Measurements from ENCODE around the gene KSR2.

The KSR2 gene

DNA sequence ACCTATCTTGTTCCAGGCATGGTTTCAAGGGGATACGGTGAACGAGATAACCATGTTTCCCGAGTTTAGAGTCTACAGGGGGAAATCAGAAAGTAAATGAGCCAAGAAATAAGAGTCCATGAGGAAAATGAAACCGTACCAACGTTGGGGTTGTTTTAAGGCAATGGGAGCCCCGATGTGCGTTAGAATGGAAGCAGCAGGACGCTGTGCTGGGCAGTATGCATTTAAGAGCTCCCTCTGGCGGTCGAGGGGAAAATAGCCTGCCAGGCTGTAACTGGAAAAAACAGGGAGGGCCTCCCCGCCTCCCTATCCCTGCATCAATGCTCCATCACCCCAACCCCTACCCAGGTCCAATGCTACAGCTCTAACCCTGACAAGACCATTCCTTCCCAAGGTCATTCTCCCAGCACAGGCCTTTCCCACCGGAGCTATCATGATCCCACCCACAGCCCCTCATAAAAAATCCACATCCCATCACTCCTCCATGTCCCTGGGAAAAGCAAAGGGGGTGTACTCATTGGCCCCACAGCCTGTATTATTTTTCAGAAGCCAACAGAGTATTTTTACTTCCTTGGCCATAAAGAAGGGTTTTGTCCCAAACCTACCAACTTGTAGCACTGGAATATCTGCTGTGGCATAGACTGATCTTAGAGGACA, 381.0 kb downstream of the KSR2 start:
- peak; percentile 13 to 32 (median 17) for DNase-seq (ENCODE audit: low read depth in 2 of 3, low spot score in 1 of 3)

DNA sequence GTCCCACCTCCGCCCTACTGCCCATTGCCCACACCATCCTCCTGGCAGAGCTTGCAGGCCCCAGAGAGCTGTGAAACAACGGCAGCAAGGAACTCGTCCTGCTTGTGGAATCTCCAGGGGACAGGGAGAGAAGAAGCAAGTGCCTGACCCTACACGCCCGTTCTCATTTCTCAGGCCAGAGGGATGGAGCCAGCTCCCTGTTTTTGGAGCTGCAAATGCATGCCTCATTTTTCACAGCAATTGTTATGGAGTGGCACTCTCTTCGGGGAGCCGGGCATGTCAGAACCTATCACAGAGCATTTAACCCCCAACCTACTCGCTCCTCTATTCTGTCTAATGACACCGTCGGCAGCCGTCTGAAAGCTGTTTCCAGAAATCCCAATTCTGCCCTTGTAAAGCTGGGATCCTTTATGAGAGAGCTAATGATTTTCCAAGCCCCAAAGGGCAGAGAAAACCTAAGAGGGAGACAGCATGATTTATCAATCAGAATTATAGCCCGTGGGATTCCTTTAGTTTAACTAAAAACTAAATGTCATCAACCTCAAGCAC, 385.0 kb downstream of the KSR2 start:
- DNase-seq (ENCODE audit: low read depth in 2 of 3, low spot score in 1 of 3) = no peak

DNA sequence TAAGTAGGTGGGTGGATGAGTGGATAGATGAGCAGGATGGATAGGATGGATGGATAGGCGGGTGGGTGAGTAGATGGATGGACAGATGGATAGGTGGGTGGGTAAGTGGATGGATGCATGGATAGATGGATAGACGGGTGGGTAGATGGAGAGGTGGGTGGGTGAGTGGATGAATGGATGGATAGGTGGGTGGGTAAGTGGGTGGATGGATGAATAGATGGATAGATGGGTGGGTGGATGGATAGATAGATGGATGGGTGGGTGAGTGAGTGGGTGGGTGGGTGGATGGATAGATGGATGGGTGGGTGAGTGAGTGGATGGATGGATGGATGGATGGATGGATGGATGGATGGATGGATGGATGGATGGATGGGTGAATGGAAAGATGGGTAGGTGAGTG, 385.7 kb downstream of the KSR2 start:
- no peak for DNase-seq (ENCODE audit: low read depth in 2 of 3, low spot score in 1 of 3)

DNA sequence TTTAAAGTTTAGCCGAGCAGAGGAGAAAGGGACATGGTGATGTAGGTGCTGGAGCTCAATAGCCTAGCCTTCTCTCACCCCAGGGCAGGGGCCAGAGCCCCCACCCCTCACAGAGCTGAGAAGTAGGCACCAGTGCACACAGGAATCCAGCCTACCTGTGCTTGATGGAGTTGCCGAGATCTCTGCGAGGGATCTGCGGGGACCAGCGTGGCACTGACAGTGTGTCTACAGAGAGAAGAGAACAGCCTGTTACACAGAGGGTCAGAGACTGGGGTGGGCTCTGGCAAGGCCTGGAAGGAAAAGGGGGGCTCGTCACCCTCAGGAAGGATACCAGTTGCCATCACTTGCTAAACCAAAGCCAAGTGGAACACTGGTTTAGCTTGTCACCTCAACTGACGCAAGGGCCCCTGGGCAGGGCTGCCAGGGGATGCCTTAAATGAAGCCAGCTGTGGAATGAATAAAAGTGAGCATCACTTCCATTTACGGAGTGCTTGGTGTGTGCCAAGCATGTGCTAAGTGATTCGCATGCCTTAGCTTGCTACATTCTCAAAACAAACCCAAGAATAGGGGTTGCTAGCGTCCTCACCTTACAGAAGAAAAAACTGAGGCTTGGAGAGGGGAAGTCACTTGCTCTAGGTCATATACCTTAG, 386.5 kb downstream of the KSR2 start:
- DNase-seq (ENCODE audit: low read depth in 2 of 3, low spot score in 1 of 3) = no peak

DNA sequence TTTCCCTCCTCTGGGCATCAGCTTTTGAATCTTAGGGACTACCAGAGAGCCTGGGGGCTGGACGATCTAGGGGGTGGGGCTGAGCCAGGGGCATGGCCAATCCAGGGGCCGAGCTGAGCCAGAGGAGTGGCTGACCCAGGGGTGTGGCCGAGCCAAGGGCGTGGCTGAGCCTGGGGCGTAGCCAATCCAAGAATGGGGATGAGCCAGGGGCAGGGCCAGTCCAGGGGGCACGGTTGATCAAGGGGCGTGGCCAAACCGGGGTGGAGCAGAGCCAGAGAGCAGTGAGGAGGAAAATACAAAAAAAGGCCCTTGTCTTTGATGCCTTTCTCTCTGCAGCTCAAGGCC, 388.1 kb downstream of the KSR2 start:
- DNase-seq (ENCODE audit: low read depth in 2 of 3, low spot score in 1 of 3) = no peak

DNA sequence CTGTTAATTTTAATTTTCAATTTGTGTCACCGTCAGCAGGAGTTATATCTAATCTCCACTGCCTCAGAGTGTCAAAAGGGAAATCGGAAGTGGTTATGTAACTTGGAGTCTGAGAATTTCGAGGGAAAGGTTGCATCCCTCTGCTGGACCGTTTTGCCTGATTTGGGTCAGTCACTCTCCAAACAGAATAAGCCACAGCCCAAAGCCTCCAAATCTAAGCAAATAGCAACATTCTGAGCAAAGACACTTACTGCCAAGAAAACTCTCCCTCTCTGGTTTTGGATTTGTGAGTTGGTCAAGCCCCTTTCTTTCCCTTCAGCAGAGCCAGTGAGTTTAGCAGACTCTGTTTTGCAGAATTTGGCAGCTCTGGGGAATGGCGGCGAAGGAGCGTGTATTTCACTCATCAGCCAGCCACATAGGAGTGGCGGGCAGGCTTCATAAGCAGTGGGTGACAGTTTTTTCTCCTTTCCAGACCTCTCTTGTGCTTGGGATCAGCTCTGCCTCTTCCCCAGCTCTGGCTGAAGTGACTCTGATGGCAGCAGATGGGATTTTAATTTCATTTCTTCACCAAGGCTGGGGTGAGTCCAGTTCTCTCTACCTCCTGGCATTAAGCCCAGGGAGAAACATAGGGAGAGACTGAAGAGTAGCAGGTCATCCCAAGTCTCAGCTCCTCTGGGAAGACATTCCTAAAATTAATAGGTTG, 388.6 kb downstream of the KSR2 start:
- no peak for DNase-seq (ENCODE audit: low read depth in 2 of 3, low spot score in 1 of 3)

DNA sequence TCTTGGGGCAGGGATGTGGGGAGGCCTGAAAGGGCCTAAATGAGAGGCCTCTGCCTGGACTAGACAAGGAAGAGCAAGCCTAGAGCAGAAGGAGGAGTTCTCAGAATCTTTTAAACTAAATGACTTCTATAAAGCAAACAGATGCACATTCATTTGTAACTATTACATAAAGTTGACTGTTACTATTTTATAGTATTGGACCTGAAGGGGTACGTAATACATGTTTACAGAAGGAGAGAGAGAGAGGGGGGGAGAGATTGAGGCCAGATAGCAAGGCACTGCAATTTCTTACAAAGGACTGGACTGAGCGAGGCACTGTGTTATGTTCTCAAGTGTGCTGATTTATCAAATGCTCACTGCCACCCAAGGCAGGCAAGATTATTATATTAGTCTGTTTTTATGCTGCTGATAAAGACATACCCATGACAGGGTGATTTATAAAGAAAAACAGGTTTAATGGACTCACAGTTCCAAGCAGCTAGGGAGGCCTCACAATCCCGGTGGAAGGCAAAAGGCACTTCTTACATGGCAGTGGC, 391.6 kb downstream of the KSR2 start:
- no peak for DNase-seq (ENCODE audit: low read depth in 2 of 3, low spot score in 1 of 3)

DNA sequence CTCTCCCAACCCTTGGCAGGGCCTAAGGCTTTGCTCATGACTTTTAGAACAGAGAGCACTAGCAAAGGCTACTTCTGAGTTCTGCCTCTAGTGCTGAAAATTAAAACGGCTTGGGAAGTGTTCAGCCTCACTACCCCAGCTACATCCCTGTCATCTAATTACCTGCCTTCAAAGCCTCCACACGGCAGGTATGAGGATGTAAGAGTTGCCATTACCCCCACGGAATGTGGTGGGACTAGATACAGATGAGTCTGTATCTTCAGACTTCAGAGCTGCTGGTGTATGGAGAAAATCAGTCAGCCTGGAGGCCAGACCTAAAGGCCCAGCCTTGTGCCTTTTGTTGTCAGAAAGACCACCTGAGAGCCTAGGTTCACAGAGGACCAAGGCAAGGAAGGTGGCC, 392.7 kb downstream of the KSR2 start:
- DNase-seq (ENCODE audit: low read depth in 2 of 3, low spot score in 1 of 3) = no peak

DNA sequence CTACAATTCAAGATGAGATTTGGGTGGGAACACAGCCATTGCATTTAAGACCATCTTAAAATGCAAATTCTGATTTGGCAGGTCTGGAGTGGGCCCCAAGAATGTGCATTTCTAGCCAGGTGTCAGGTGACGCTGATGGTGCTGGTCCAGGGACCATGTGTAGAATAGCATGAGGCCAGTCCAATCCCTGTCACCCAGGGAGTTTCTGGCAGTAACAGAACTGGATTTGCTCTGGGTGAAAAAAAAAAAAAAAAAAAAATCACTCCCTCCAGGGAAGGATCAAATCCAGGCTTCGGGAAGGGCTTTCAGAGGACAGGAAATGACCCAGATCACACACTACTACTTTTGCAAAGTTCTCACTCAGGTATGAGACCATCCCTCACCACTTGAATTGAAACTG, 394.1 kb downstream of the KSR2 start:
- no peak for DNase-seq (ENCODE audit: low read depth in 2 of 3, low spot score in 1 of 3)

DNA sequence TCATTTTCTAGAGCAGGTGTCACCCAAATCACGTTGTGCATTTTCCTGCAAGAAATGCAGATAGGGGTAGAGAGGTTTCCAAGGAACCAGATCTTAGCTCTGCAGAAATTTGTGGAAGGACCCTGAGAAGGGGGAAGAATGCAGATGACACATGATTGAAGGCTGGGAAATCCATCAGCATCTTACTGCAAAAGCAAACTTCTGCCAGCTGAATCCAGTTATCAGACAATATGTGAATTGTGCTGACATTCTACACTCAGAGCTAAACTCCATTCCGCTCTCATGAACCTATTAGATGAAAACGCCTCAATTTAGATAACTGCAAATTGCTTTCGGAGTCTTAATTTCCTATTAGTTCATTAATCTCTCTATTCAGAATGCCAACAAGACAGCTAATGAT, 396.0 kb downstream of the KSR2 start:
- DNase-seq (ENCODE audit: low read depth in 2 of 3, low spot score in 1 of 3) = no peak

DNA sequence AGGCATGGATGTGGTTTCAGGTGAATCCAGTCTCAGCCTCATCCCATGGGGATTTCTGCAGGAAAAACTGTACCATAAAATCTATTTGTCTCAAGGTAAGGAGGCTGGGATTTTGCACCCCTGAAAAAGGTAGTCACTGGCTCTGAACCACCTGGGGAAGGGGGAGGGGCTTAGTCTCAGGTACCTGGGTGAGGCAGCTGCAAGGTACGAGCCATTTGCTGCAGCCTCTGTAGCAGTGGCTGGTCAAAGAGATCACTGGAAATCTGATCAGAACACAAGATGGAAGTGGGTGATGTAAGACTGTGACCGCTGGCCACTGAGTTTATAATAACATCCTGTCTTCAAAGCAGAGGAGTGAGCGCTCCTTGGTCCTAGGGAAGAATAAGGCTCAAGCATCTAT, 397.5 kb downstream of the KSR2 start:
- DNase-seq (ENCODE audit: low read depth in 2 of 3, low spot score in 1 of 3) = no peak

DNA sequence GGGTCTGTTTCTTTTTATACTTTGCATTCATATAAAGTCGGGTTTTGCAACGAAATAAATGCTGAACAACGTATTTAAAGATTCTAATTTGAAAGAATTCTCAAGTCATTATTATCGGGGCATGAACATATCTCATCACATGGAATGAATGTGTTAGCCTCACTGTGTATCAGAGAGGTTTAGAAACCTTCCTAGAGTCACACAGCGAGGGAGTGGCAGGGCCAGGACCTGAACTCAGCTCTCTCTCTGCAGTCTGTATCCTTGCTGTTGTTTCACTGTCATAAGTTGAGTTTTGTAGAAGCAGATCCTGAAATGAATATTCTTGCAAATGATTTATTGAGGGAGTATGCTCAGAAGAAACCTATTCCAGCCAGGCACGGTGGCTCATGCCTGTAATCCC, 398.2 kb downstream of the KSR2 start:
- DNase-seq (ENCODE audit: low read depth in 2 of 3, low spot score in 1 of 3) = no peak

DNA sequence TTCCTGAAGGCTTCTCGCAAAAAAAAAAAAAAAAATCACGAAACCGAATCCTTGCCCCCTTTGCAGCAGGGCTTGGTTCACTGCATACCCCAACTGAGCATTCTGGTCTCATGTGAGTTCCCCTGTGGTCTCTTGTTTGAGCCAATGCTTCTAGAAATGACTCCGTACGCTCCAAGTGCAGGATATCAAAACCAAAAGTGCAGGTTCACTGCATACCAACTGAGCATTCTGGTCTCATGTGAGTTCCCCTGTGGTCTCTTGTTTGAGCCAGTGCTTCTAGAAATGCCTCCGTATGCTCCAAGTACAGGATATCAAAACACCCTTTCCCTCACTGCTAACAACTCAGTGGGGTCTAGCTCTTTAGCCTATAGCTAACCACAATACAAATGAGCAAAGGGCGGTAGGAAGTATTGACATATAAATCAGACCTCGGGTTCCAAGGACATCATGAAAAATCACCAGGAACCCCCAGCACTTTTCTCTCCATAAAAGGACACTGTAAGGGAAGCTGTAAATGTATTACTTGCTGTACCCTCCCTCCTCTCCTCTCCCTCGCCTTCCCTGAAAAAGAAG, 401.1 kb downstream of the KSR2 start:
- DNase-seq (ENCODE audit: low read depth in 2 of 3, low spot score in 1 of 3) = no peak

DNA sequence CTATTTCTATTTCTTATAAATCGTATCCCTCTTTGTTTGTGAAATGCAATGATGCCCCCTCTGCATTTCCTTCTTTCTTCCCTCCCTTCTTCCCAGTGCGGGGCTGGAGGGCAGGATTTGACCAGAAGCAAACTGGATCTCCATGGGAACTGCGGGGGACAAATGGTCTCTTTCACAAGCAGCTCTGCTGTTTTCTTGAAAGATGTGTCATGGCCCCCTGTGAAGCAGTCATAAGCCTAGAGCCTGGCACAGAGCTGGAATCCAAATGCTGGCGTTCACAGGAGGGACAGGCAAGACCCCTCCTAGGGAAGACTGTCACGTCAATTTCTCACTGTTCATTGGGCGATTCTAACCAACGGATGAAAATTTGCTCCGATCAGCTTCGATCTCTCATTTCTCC, 403.9 kb downstream of the KSR2 start:
- DNase-seq (ENCODE audit: low read depth in 2 of 3, low spot score in 1 of 3) = no peak

DNA sequence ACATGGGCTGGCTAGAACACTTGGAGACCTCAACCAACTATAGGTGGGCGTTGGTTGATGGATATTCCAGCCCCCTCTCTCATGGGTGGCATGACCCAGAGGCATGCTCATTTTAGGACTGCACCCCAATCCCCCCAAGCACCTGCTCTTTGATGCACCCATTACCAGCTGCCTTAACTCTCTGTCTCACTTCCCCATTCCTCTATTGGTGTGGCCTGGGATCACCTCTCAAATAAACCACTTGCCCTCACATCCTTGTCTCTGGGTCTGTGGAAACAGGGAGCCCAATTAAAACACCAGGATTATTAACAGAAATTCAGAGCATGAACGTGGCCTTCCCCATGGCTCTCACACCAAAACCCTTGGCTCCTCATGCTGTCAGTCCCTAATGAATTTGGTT, 405.1 kb downstream of the KSR2 start:
- DNase-seq (ENCODE audit: low read depth in 2 of 3, low spot score in 1 of 3) = no peak

DNA sequence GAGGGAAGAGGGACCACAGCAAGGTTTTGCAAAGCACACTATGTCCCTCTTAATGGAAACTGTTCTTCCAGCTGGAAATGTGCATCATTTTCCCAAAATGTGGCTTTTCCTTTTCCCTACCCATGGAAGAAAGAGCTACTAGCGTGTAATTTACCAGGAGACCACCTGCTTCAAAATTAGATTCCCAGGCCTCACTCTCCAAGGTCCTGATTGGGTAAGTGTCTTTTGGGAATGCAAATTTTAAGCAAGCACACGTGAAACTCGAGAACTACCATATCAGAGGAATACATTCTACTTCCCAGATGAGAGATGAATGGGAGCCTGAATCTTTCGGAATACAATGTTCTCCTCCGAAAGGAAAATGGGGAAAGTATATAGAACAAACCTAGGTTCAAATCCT, 405.8 kb downstream of the KSR2 start:
- no peak for DNase-seq (ENCODE audit: low read depth in 2 of 3, low spot score in 1 of 3)

DNA sequence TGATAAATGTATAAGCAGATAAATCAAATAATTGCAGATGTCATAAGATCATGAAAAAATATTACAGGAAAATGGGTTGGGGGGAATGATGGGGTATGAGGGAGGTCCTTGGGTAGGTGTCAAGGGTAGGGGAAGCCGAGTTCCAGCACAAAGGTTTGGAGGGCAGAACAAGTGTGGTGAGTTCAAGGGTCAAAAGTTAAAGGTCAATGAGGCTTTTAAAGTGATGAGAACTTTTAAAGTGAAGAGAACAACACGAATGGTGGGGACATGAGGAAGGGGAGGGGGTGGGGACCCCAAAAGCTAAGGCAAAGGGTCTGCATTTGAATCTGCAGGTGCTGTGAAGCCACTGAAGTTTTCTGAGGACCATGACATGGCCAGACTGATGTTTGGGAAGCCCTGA, 406.8 kb downstream of the KSR2 start:
- DNase-seq (ENCODE audit: low read depth in 2 of 3, low spot score in 1 of 3) = no peak

DNA sequence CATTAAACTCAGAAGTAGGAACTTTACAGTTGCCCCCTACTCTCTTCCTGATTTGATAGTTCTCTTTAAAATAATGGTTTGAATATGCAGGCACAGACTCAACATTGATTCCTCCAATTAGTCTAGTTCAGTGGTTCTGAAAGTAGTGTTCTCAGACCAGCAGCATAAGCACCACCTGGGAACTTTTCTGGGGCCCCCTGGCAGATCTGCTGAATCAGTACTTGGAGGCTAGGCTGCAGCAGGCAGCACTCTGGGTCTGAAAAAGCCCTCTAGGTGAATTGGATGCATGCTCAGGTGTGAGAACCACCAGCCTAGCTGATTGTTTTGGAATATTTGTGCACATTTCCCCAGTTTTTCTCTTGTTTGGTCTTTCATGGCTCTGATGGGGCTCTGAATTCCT, 408.8 kb downstream of the KSR2 start:
- no peak for DNase-seq (ENCODE audit: low read depth in 2 of 3, low spot score in 1 of 3)

DNA sequence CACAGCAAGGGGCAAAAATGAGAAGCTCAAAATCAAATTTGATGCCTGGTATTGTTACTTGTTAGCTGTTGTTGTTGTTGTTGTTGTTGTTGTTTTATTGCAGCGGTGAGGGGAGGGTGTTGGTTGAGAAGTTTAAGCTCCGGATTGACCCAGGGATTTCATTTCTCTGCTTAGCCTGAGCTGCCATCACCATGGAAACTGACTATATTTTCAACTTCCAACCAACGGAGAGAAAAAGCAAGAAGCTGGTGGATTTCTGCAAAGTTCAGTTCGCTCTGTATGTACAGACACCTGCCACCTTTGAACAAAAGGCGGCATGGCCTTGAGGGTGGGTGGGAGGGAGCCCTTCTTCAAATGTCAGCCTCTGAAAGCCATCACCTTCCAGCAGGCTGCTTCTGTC, 412.9 kb downstream of the KSR2 start:
- DNase-seq (ENCODE audit: low read depth in 2 of 3, low spot score in 1 of 3) = no peak

DNA sequence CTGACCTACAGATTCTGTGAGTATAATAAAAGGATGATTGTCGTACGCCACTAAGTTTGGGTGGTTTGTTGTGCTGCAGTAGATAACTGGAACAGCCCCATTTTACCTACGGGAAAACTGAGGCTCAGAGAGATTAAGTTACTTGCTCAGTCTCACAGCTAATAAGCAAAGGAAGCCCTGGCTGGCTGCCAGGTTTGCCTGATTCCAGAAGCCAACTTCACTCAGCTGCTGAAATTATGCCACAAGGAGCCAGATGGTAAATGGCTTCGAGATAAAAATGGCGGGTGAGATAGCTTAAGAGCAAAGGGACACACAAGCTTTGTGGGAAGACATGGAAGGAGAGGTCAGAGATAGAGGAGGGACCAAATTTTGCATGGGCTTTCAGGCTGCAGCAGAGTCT, 415.8 kb downstream of the KSR2 start:
- DNase-seq (ENCODE audit: low read depth in 2 of 3, low spot score in 1 of 3) = no peak

DNA sequence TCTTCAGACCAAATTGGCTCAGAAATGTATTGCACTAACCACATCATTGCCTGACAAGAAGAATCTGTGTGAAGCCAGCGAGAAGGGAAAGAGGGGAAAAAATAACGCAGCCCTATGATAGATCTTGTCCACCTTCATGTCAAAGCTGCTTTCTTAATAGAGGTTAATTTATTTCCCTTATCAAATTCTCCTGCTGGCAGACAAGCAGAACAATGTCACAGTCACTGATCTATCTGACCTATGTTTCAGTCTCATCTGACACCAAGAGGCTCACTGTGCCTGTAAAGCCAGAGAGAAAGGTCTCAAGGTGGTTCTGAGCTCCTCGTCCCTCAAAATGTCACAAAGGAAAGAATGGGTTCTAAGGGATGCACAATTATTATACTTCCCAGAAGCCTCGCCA, 417.1 kb downstream of the KSR2 start:
- DNase-seq (ENCODE audit: low read depth in 2 of 3, low spot score in 1 of 3) = no peak

DNA sequence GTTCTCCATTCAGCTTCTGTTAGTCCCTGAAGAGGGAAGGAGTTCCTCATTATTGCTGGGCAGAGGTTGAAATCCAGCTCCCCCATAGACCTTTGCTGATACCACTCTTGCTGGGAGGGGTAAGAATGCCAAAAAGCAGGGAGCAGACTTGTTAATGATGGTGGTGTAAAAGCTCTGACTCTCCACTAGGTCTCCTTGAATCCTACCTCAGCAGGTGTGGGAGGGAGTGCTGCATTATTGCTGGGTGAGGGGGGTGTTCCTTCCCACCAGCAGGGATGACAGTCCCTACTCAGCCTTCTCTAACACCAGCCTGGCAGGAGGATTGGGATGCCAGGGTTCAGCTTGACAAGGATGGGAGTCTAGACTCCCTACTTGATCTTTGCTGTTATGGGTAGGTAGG, 421.6 kb downstream of the KSR2 start:
- no peak for DNase-seq (ENCODE audit: low read depth in 2 of 3, low spot score in 1 of 3)
